RPMI8226 (cell line): Measurements from ENCODE around the gene ABLIM2.

Source experiments
- DNase-seq: peaks from one replicate; pipeline ENCODE4 v3.0.0-alpha.2; 2015

Gene ABLIM2

GRCh38 chr4:8015512-8015911 lies 143.1 kb downstream of the ABLIM2 start:
- no peak for DNase-seq

- DNase-seq = no peak
These were observed 144.5 kb downstream of the ABLIM2 start for GRCh38 chr4:8013976-8014726.

GRCh38 chr4:8012517-8012916 lies 146.1 kb downstream of the ABLIM2 start:
- no peak for DNase-seq

GRCh38 chr4:8010618-8011017 lies 148.0 kb downstream of the ABLIM2 start:
- peak; percentile 74 for DNase-seq

GRCh38 chr4:8009710-8010511 lies 148.7 kb downstream of the ABLIM2 start:
- DNase-seq = no peak

- no peak for DNase-seq
These were observed 149.5 kb downstream of the ABLIM2 start for GRCh38 chr4:8009097-8009496.

- no peak for DNase-seq
These were observed 150.2 kb downstream of the ABLIM2 start for GRCh38 chr4:8008391-8008790.

GRCh38 chr4:8007581-8007980 lies 151.0 kb downstream of the ABLIM2 start:
- DNase-seq = no peak

- DNase-seq = no peak
These were observed 152.1 kb downstream of the ABLIM2 start for GRCh38 chr4:8006471-8006870.

- no peak for DNase-seq
These were observed 152.8 kb downstream of the ABLIM2 start for GRCh38 chr4:8005814-8006215.

GRCh38 chr4:8005033-8005808 lies 153.4 kb downstream of the ABLIM2 start:
- DNase-seq = no peak

- no peak for DNase-seq
These were observed 154.5 kb downstream of the ABLIM2 start for GRCh38 chr4:8004066-8004465.

- no peak for DNase-seq
These were observed 155.9 kb downstream of the ABLIM2 start for GRCh38 chr4:8002525-8003309.

GRCh38 chr4:8001564-8002355 lies 156.9 kb downstream of the ABLIM2 start:
- DNase-seq = no peak

GRCh38 chr4:8000721-8001491 lies 157.7 kb downstream of the ABLIM2 start:
- no peak for DNase-seq

- DNase-seq = no peak
These were observed 158.4 kb downstream of the ABLIM2 start for GRCh38 chr4:8000247-8000646.

GRCh38 chr4:7999695-8000094 lies 158.9 kb downstream of the ABLIM2 start:
- no peak for DNase-seq

- no peak for DNase-seq
These were observed 159.3 kb downstream of the ABLIM2 start for GRCh38 chr4:7999279-7999678.

- no peak for DNase-seq
These were observed 160.2 kb downstream of the ABLIM2 start for GRCh38 chr4:7998447-7998846.

- no peak for DNase-seq
These were observed 162.7 kb downstream of the ABLIM2 start for GRCh38 chr4:7995866-7996265.

- DNase-seq = no peak
These were observed 163.5 kb downstream of the ABLIM2 start for GRCh38 chr4:7995135-7995534.
